Heart left ventricle (tissue), 16 donors: ENCODE data around the gene ZNF511. TPM values are rescaled to one million over a fixed set of nuclear protein-coding genes. Genes with fewer than 3 reads are reported as not detected.

Source experiments
- ATAC-seq, 4 donors: fragments of 200-7000 bp; cut with Tn5 transposase; one replicate each; pipeline ENCODE4 v1.9.1; 2020 to 2022; ENCODE audit warnings: moderate library complexity in 4 of 4, mild to moderate bottlenecking in 3 of 4, moderate number of reproducible peaks in 1 of 4
- DNase-seq, 5 donors: peaks; one replicate each; pipeline ENCODE4 v3.0.0-alpha.2; 2020
- H3K27ac ChIP-seq, 12 donors: fragments of 200-600 bp; sonication (generic) in 4 of 12; one replicate each; pipeline versions ENCODE4 v1.5.0 to v1.8.0; 2016 to 2022; ENCODE audit warnings: mild to moderate bottlenecking in 2 of 12
- H3K27me3 ChIP-seq, 9 donors: fragments of 200-600 bp; sonication (generic) in 2 of 9; one replicate each; pipeline versions ENCODE4 v1.5.1 to v1.8.0; 2016 to 2022; ENCODE audit warnings: mild to moderate bottlenecking in 3 of 9
- H3K36me3 ChIP-seq, 9 donors: fragments of 200-600 bp; sonication (generic) in 2 of 9; one replicate each; pipeline versions ENCODE4 v1.5.0 to v1.8.0; 2018 to 2022; ENCODE audit warnings: mild to moderate bottlenecking in 2 of 9
- H3K4me1 ChIP-seq, 12 donors: fragments of 200-600 bp; sonication (generic) in 4 of 12; one replicate each; pipeline versions ENCODE4 v1.5.0 to v1.8.0; 2016 to 2022; ENCODE audit warnings: mild to moderate bottlenecking in 3 of 12
- H3K4me3 ChIP-seq, 12 donors: fragments of 200-600 bp; sonication (generic) in 4 of 12; one replicate each; pipeline versions ENCODE4 v1.5.0 to v1.8.0; 2017 to 2022; ENCODE audit warnings: mild to moderate bottlenecking in 9 of 12, moderate library complexity in 4 of 12
- H3K9me3 ChIP-seq, 12 donors: fragments of 200-600 bp; sonication (generic) in 4 of 12; one replicate each; pipeline versions ENCODE4 v1.5.0 to v1.8.0; 2016 to 2022; ENCODE audit warnings: mild to moderate bottlenecking in 1 of 12
- CTCF ChIP-seq, 12 donors: fragments of 200-600 bp; sonication (generic) in 4 of 12; IDR thresholded peaks; one replicate each; pipeline versions ENCODE4 v1.5.0 to v1.8.0; 2018 to 2022; ENCODE audit warnings: antibody characterized with exemption in 12 of 12, mild to moderate bottlenecking in 5 of 12
- POLR2A ChIP-seq, 2 donors: fragments of 450-650 bp; IDR thresholded peaks; one replicate each; pipeline ENCODE4 v1.6.1; 2017; ENCODE audit warnings: antibody characterized with exemption in 2 of 2, mild to moderate bottlenecking in 2 of 2, moderate library complexity in 2 of 2
- WGBS, 4 donors: extraction: QIAGEN DNeasy Blood & Tissue Kit in 2 of 4; methylation state at CpG; one replicate each; pipeline versions ENCODE4 v1.1.5 to v1.1.7; 2013 to 2018; 5-methylcytosine and 5-hydroxymethylcytosine counted together
- intact Hi-C, 10 donors: fragments of 100-400 bp; cut with DNase I; formaldehyde crosslinking; loops; one replicate each; pipeline versions ENCODE4 v1.11.1 to v1.14.2; 2022
- polyA plus RNA-seq, 2 donors: library from polyadenylated mRNA; stranded (reverse); fragments of 200-250 nt; gene quantifications; one replicate each; pipeline ENCODE4 v1.2.3, GENCODE V29; 2013
- total RNA-seq, 9 donors: library from RNA; depleted of rRNA in 2 of 9; stranded (reverse); fragments of >200 nt in 2 of 9; fragmentation: NEBNext Ultra II Directional in 3 of 9; extraction: Animal tissue kit (Norgen Biotek cat#: 25700) in 3 of 9; gene quantifications; one replicate each; pipeline versions ENCODE4 v1.1.0 to v1.2.4, GENCODE V29; 2016 to 2023
- donor health status: ischemic (EF 13 %, LVEDD 7.1; RV severe dilation, severe dysfunction).
- donor health status: healthy with polysubstance abuse.
- donor health status: DM: no; HTN: yes; CAD: no.
- donor health status: DM: no; HTN: no; CAD: no.
- donor health status: ischemic (EF 25% LVEDD 6.9; RV normal size, moderate dysfunction).
- donor health status: ischemic (EF 25% LVEDD 5.7; RV mildly dilated, moderate dysfunction).
- donor health status: healthy.
- donor health status: DM: yes; HTN: yes; CAD: no.
- donor health status: ischemic (EF 35%, LVEDD 5.7; RV mildly dilated, moderate dysfunction).
- donor health status: nonischemic (EF 11% LVEDD 7.7; RV severe dilation, severe dysfunction).
- donor health status: DM: yes; HTN: yes; CAD: no.
- donor health status: PGD.
- donor health status: ischemic (EF 29% LVEDD 5.4; RV normal size, mild dysfunction).
- donor health status: nonischemic (EF 23%, LVEDD 6.1; RV moderate dilation, normal function).

ZNF511 gene
- total and polyA plus RNA-seq, 11 donors = 34.5 to 80.4 (median 41.8) TPM

DNA sequence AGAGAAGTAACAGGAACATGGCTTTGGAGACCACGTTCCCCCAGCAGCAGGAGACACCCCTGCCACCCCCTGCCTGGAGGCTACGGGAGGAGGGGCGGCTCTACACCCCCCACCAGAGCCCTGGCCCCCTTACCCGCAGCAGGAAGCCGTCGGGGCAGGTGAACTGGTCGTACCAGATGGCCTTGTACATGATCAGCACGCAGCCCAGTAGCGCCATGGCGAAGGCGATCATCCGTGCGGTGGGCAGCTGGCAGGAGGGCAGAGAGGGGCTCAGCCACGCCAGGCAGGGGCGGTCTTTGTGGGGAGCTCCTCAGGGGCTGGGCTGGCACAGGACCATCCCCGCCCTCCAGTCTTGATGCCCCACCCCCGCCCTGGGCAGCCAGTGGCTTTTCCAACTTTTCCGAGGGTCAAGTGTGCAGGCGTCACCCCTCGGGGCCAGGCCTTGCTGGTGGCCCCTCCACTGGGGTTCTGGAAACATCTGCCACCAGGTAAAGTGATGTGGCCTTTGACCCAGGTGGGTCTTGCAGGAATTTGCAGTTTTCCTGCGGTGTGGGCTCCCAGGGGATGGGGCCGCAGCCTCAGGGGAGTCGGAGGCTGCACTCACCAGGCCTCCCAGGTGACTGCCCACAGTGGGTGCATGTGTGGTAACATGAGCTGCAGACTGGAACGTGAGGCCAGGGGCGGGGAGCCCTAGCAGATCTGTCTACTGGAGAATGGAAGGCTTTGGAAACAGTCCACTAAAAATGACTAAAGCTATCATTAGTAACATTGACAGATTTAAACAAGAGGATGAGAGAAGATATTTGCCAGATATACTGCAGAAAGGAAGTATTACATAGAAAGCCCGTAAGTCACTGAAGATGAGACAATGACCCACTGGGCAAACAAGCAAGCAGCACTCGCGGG, 18.3 kb downstream of the ZNF511 start:
- no peak overlapping the region for H3K4me3 ChIP-seq
- H3K27me3 ChIP-seq = peaks cover 44 to 69% (median 56%) of the 10 kb centered on the region in 9 donors
- 30 to 46% (median 40%) methylated on average over 21 to 28 of the region's 28 CpGs for WGBS, 4 donors
- H3K36me3 ChIP-seq = no peaks in the 10 kb centered on the region
- ATAC-seq = no peak
- peaks cover 0 to 29% (median 14%) of the 10 kb centered on the region in 12 donors for H3K4me1 ChIP-seq
- no peak for TF ChIP-seq CTCF (IDR thresholded peaks at IDR 0.05)
- TF ChIP-seq POLR2A (IDR thresholded peaks at IDR 0.05) = no peak
- intact Hi-C loops = loop anchor here in 8 of 10 donors (5.0 to 10.0 kb wide), 4 partner anchors 190 to 280 kb away; partner anchors contain the start of gene CYP2E1 (in 1 of the 8)
- H3K9me3 ChIP-seq = no peaks in the 10 kb centered on the region
- DNase-seq = peak in 1 of 5 donors; percentile 12
- no peak overlapping the region for H3K27ac ChIP-seq

DNA sequence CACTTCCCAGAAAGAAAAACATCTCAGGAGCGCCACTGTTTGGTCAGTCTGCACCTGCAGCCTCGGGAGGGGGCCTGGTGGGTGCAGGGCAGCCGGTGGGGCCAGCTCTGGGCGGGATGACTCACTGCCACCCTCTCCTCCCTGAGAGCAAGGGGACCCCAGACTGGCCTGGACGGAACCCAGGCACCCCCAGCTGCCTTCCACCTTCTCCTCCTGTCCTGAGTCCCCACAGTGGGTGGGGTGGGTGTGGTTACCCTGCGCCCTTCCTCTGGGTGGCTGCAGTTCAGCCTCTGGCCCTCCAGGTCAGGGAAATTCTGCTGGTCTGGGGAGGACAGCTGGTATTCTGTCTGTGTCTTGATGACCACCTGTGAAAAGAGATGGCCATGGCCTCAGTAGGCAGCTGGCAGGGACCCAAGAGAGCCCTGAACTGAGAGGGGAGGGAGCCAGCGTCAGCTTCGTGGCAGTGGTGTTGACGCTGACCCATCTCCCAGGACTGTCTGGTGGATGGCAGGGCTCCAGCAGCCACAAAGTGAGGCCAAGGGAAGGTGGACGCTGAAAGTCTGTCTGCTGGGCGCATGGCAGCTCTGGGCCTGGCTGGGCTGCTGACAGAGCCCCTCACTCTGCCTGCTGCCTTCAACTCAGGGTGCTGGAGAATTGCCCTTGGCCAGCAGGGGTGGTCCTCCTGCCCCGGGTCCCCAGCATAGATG, 19.1 kb downstream of the ZNF511 start:
- peak in 1 of 5 donors; percentile 20 for DNase-seq
- ATAC-seq = no peak
- intact Hi-C loops = loop anchor here in 8 of 10 donors (2.0 to 10.0 kb wide), 5 partner anchors 189 to 279 kb away; partner anchors contain the start of gene CYP2E1 (in 1 of the 8)

GRCh38 chr10:133328358-133329343, 19.9 kb downstream of the ZNF511 start:
- TF ChIP-seq CTCF (IDR thresholded peaks at IDR 0.05) (no peak), POLR2A (IDR thresholded peaks at IDR 0.05) (no peak)
- ATAC-seq (no peak), DNase-seq (peak in 1 of 5 donors; percentile 19)
- intact Hi-C loops = loop anchor here in 9 of 10 donors (1.0 to 10.0 kb wide), 7 partner anchors 189 to 280 kb away; partner anchors contain the start of gene CYP2E1 (in 1 of the 9)
- WGBS, 4 donors = 74 to 85% (median 77%) methylated on average over 14 to 15 of the region's 15 CpGs
- Histone ChIP-seq H3K4me1 (peaks cover 0 to 29% (median 14%) of the 10 kb centered on the region in 12 donors), H3K4me3 (no peak overlapping the region), H3K9me3 (no peaks in the 10 kb centered on the region), H3K27me3 (peaks cover 44 to 79% (median 66%) of the 10 kb centered on the region in 9 donors), H3K27ac (no peak overlapping the region), H3K36me3 (no peaks in the 10 kb centered on the region)

More for the DNA sequence above, 19.1 kb downstream of the ZNF511 start:
- H3K4me3 ChIP-seq = no peak overlapping the region
- H3K9me3 ChIP-seq = no peaks in the 10 kb centered on the region
- no peaks in the 10 kb centered on the region for H3K36me3 ChIP-seq
- peaks cover 0 to 29% (median 14%) of the 10 kb centered on the region in 12 donors for H3K4me1 ChIP-seq
- H3K27me3 ChIP-seq = peaks cover 44 to 77% (median 64%) of the 10 kb centered on the region in 9 donors
- no peak overlapping the region for H3K27ac ChIP-seq
- WGBS, 4 donors = 38 to 49% (median 47%) methylated on average over 10 to 12 of the region's 12 CpGs
- TF ChIP-seq CTCF (IDR thresholded peaks at IDR 0.05) = no peak
- no peak for TF ChIP-seq POLR2A (IDR thresholded peaks at IDR 0.05)
